K562 (cell line): ENCODE measurements around the gene JPT1. TPM values are rescaled to one million over a fixed set of nuclear protein-coding genes. Genes with fewer than 3 reads are reported as not detected.
A peak's percentile ranks its signal among the peaks of the same experiment; 100 is the strongest.

Experiments used
- ATF3 ChIP-seq, 2 experiments: fragments of 450-650 bp in 1 of 2; sonication (generic) in 1 of 2; formaldehyde crosslinking in 1 of 2; IDR thresholded peaks in 1 of 2; conservative IDR thresholded peaks in 1 of 2; 2 replicates each; pipeline versions ENCODE4 v1.6.1 to v1.8.1; 2016 to 2023; ENCODE audit warnings: mild to moderate bottlenecking in 2 of 2, moderate library complexity in 2 of 2, inconsistent platforms in 1 of 2, missing genetic modification reagents in 1 of 2
- ELF1 ChIP-seq: fragments of 200-800 bp; sonication (Bioruptor generic); IDR thresholded peaks from 2 replicates; pipeline ENCODE4 v1.6.1; 2016; ENCODE audit warnings: missing genetic modification characterization, missing compliant biosample characterization
- HINFP ChIP-seq: fragments of 450-650 bp; conservative IDR thresholded peaks from 2 replicates; pipeline ENCODE4 v1.6.1; 2016; ENCODE audit warnings: missing genetic modification characterization, low read depth, mild to moderate bottlenecking, control low read depth, missing compliant biosample characterization
- ID3 ChIP-seq, 2 experiments: fragments of 250-450 bp in 1 of 2; fragments of 450-650 bp in 1 of 2; sonication (Bioruptor Pico) in 1 of 2; IDR thresholded peaks; 2 replicates each; pipeline versions ENCODE4 v1.6.1 to v1.8.0; 2016 to 2021; ENCODE audit warnings: mild to moderate bottlenecking in 2 of 2, moderate library complexity in 2 of 2, missing compliant biosample characterization in 1 of 2, missing genetic modification characterization in 1 of 2
- JUND ChIP-seq, 2 experiments: IDR thresholded peaks; 2 replicates in 1 of 2; 3 replicates in 1 of 2; pipeline ENCODE4 v1.6.1; 2011; ENCODE audit warnings: borderline replicate concordance in 2 of 2, low read depth in 2 of 2, low read length in 2 of 2, improper control_type of control experiment in 1 of 2, missing biosample characterization in 1 of 2, missing genetic modification characterization in 1 of 2, missing genetic modification reagents in 1 of 2
- NR2F6 ChIP-seq: fragments of 450-650 bp; formaldehyde crosslinking; IDR thresholded peaks from 2 replicates; pipeline ENCODE4 v1.4.0; 2020; ENCODE audit warnings: mild to moderate bottlenecking
- POLR2A ChIP-seq: fragments of 450-650 bp; conservative IDR thresholded peaks from 2 replicates; pipeline ENCODE4 v1.6.1; 2016
- XRCC5 ChIP-seq: fragments of 200-400 bp; formaldehyde crosslinking; IDR thresholded peaks from 2 replicates; pipeline ENCODE4 v1.6.1; 2017; ENCODE audit warnings: low read depth, mild to moderate bottlenecking, low read length
- ZBTB11 ChIP-seq, 3 experiments: fragments of 200-800 bp in 1 of 3; fragments of 250-450 bp in 1 of 3; fragments of 450-650 bp in 1 of 3; sonication (Bioruptor Pico) in 1 of 3; sonication (Bioruptor generic) in 1 of 3; formaldehyde crosslinking in 1 of 3; IDR thresholded peaks; 2 replicates each; pipeline versions ENCODE4 v1.6.1 to v1.8.0; 2016 to 2022; ENCODE audit warnings: mild to moderate bottlenecking in 2 of 3, missing genetic modification characterization in 2 of 3, missing compliant biosample characterization in 1 of 3, moderate library complexity in 1 of 3
- ZFP30 ChIP-seq: fragments of 250-450 bp; sonication (Bioruptor Pico); IDR thresholded peaks from 2 replicates; pipeline ENCODE4 v1.8.0; 2022; ENCODE audit warnings: moderate library complexity, mild to moderate bottlenecking, inconsistent platforms, borderline replicate concordance
- ZNF24 ChIP-seq: fragments of 450-650 bp; IDR thresholded peaks from 2 replicates; pipeline ENCODE4 v1.6.1; 2016
- ZNF592 ChIP-seq: fragments of 450-650 bp; IDR thresholded peaks from 2 replicates; pipeline ENCODE4 v1.6.1; 2017; ENCODE audit warnings: antibody characterized with exemption, mild to moderate bottlenecking
- polyA plus RNA-seq, 8 experiments: library from polyadenylated mRNA; depleted of rRNA in 4 of 8; stranded (reverse) in 5 of 8; unstranded in 3 of 8; fragments of >200 nt; fragmentation: Nextera tagmentation in 2 of 8; fragmentation: Illumina TruSeq in 1 of 8; extraction: Ambion mirVana in 2 of 8; extraction: Trizol in 1 of 8; gene quantifications; 2 replicates each; pipeline versions ENCODE4 v1.2.1 to v1.2.3, GENCODE V29; 2011 to 2014; ENCODE audit warnings: inconsistent platforms in 1 of 8, missing spikeins in 1 of 8
- total RNA-seq, 7 experiments: library from RNA; depleted of rRNA in 6 of 7; stranded (reverse); fragments of >200 nt in 6 of 7; fragmentation: Illumina TruSeq in 2 of 7; extraction: Trizol in 2 of 7; gene quantifications; 2 replicates each; pipeline versions ENCODE4 v1.2.1 to v1.2.3, GENCODE V29; 2011 to 2021; ENCODE audit warnings: low replicate concordance in 1 of 7

The JPT1 gene
- total and polyA plus RNA-seq, 9 of the 15 experiments (the other 6 are each of a cell fraction or from before 2014, with no cell fraction given) = 56.7 to 292 (median 144) TPM

GRCh38 chr17:75154195-75155106 is at the start of gene JPT1 (continued):
- TF ChIP-seq HINFP = no peak
- TF ChIP-seq ZFP30 (CRISPR knock-in tag) = no peak
- peak; percentile 44; the same call in 1 of the 2 replicates for TF ChIP-seq JUND (IDR thresholded peaks at IDR 0.05; ENCODE audit: borderline replicate concordance, low read depth, low read length)
- peak; percentile 72; the same call in 2 of the 3 replicates for TF ChIP-seq JUND (tag; IDR thresholded peaks at IDR 0.05; ENCODE audit: borderline replicate concordance, low read depth, low read length)
- 0 out of 2 replicates have a peak, but pooled peaks have one; percentile 11 for TF ChIP-seq XRCC5
- peak in 1 of 3 experiments; percentile 83; a peak in 2 of 6 replicates for TF ChIP-seq ZBTB11 (CRISPR knock-in tag; IDR thresholded peaks at IDR 0.05)
- no peak for TF ChIP-seq NR2F6 (CRISPR knock-in tag)
- TF ChIP-seq ZNF592 = peak; percentile 71
- TF ChIP-seq ATF3 (IDR thresholded peaks at IDR 0.05) = peak; percentile 59; the same call in 1 of the 2 replicates
- TF ChIP-seq ATF3 (CRISPR knock-in tag; conservative IDR thresholded peaks at IDR 0.05) = no peak
- peak; percentile 48; the same call in 1 of the 2 replicates for TF ChIP-seq ZNF24
- TF ChIP-seq ID3 (CRISPR knock-in tag; IDR thresholded peaks at IDR 0.05) = no peak
- peak; percentile 39 for TF ChIP-seq ID3 (tag; IDR thresholded peaks at IDR 0.05)
- peak; percentile 100 for TF ChIP-seq POLR2A
- TF ChIP-seq ELF1 = peak; percentile 57
